Cardiac septum (tissue), 1 donor: Measurements from ENCODE around the gene TRAPPC2. TPM values are rescaled to one million over a fixed set of nuclear protein-coding genes. Genes with fewer than 3 reads are reported as not detected.
"Not testable (repeated sequence)": the region's sequence is repeated elsewhere in the genome, so short reads cannot be mapped to it uniquely, and the experiment has no call there.

Source experiments
- DNase-seq: peaks from one replicate; pipeline ENCODE4 v3.0.0-alpha.2; 2020; ENCODE audit warnings: low spot score
- intact Hi-C: fragments of 100-400 bp; cut with DNase I; formaldehyde crosslinking; loops from one replicate; pipeline ENCODE4 v1.14.0; 2022
- total RNA-seq: library from RNA; stranded (reverse); fragmentation: NEBNext Ultra II Directional; extraction: Animal tissue kit (Norgen Biotek cat#: 25700); gene quantifications from one replicate; pipeline ENCODE4 v1.2.1, GENCODE V29; 2021
- donor health status: DM: no; HTN: no; CAD: no.

Gene TRAPPC2
- total RNA-seq, 1 donor from 2014 or later, result 9.9 TPM

DNA sequence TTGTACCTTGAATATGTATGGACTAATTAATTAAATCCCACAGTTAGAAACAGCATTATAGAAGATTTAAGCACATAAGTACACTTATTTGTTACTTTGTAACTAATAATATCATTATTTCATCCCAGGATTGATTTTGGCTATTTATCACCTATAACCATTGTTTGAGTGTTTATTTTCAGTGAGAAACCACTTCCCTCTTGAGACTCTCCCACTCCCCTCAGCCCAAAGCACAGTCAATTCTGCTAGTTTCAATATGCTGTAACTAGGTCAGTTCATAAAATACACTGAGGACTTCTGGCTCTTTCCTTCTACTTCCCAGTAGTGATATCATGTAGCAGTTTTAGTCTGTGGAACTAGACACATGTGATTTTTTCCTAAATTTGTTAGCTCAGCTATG, 16.4 kb upstream of the TRAPPC2 start:
- intact Hi-C loops, result loop anchor here (2.0 kb wide), 1 partner anchor 282 kb away; no protein-coding TSS in a partner anchor
- no peak for DNase-seq

DNA sequence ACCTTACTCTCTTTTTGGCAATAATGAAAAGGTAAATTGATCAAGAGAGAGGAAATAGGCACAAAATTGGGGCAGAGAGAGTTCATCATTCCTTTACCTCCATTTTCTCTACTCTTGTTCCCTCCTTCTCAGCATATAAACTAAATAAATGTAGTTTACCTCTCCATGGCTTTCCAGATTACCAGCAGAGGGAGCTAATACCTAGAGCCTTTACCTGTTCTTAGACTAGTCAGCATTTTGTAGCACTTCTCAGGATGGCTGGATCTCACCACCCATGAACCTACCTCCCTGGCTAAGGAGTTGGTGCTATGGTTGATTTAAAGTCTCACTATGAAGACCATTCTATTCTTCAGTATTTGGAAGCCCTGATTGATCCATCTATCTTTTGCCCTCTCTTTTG, 15.8 kb upstream of the TRAPPC2 start:
- DNase-seq, result no peak
- intact Hi-C loops, result loop anchor here (2.0 kb wide), 1 partner anchor 283 kb away; no protein-coding TSS in a partner anchor

DNA sequence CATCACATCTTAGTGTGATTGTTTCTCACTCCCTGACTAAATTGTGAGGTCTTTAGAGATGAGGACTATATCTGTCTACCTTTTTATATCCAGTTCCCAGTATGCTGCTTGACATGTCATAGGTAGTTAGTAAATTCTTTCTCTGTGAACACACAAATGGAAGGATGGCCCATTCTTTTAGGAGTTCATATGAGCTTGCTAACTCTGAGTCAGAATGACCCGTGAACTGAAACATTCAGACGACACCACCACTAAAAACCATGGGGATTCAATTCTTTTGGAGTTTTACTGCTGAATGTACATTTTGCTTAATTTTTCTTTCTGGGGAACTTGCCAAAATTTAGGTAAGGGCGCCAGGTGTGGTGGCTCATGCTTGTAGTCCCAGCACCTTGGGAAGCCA, 14.1 kb upstream of the TRAPPC2 start:
- intact Hi-C loops, result loop anchor here (5.0 kb wide), 1 partner anchor 91 kb away; no protein-coding TSS in a partner anchor
- DNase-seq, result no peak

DNA sequence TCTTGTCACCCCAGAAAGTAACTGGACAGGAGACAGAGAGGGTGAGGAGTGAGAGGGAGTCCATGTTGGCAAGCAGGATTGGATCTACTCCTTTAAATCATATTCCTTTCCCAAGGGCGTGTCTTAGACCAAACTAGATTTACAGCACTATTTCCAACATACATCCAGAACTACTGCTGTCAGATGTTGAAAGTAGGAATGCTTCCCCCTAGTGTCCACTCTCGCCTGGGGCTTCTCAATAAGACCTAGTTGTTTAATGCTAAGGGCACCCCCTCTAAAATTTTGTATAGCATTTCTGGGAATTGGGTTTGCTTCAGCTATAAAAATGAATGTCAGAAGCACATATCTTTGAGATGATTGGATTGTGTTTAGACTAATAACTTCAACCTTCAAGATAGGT, 13.4 kb upstream of the TRAPPC2 start:
- intact Hi-C loops, result loop anchor here (5.0 kb wide), 1 partner anchor 91 kb away; no protein-coding TSS in a partner anchor
- no peak for DNase-seq

DNA sequence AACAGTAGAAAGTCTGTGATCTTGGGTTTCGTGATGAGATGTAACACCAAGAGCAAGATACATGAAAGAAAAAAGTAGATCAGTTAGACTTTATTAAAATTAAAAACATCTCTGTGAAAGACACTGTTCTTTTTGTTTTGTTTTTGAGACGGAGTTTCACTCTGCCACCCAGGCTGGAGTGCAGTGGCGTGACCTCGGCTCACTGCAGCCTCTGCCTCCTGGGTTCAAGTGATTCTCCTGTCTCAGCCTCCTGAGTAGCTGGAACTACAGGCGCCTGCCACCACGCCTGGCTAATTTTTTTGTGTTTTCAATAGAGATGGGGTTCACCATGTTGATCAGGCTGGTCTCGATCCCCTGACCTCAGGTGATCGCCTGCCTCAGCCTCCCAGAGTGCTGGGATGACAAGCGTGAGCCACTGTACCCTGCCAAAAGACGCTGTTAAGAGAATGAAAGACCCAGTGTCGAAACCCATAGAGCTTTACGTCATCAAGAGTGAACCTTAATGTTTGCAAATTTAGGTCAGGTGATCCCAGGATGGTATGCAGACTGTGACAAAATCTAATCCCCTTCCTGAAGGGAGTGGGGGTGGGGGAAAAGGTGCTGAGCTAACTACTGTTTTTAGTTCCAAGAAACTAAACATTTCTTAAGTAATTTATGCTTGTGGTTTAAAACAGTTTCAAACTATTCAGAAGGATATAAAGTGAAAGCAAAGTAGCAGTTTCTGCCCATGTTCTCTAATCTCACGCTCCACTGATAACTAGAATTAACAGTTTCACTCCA, 8.2 kb upstream of the TRAPPC2 start:
- DNase-seq, result no peak
- intact Hi-C loops, result no loop called here

DNA sequence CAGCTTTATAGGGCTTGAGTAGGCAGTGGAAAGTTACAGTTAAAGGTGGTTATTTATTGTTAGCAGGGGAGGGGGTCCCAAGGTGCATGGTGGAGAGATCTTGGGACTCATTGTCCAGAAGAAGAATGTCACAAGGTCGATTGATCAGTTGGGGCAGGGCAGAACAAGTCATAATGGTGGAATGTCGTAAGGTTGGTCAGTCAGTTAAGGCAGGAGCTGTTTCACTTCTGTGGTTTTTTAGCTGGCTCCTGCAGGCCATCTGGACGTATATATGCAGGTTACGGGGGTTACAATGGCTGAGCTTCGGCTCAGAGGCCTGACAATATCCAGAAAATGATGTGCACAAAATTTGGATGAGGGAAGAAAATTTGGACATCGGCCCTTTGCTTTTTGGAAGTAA, 7.3 kb upstream of the TRAPPC2 start:
- DNase-seq, result no peak
- intact Hi-C loops, result no loop called here

DNA sequence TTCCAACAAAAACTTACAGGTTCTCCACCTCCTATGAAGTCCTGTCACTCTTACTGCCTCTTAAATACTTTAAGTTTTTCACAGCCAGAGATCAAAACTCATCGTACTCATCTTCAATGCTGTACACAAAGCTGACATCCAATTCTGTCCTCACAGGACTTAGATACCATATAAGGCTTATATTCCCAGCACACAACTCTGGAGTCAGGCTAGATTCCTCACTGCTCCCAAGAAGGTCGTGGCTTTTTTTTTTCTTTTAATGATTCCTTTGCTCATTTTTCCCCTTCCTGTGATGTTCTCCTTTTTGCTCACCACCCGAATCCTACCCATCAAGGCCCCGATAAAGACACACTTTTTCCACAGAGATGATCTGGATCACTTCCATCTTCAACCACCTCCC, 914 bp downstream of the TRAPPC2 start:
- no peak for DNase-seq
- intact Hi-C loops, result loop anchor here (5.0 kb wide), 1 partner anchor 66 kb away; no protein-coding TSS in a partner anchor

DNA sequence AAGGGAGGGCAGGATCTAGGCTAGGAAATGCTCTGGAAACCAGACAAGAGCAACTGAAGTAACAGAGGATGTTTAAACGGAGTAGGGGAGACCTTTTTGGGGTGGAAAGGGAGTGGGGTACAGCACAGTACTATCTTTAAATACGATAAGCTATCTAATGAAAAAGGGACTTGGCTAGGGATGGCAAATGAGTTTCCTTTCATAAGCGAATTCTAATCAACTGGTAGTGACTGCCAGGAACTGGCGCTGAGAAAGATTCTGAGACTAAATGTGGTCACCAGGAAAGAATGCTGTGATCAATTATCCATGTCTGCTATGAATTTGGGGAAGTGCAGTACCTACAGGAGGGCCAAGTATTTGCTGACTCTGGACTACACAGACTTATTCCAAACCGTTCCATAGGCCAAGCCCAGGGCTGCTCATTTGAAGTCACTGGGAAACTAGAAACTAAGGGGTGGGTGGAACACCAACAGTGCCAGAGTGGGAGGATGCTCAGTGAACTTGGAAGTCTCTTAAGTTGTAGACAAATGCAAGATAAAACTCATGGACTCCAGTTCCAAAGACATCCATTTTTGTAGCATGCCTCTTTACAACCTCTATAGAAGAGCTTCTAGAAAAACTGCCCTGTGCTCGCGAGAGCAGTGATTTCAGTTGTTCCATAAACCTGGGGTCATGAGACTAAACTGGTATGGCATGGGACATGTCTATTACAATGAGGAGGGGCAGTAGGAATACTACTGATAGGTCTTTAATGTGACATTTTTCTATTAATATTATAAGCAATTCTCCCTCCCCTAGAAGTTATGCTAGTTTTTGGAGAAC, 2.0 kb downstream of the TRAPPC2 start:
- intact Hi-C loops, result loop anchor here (5.0 kb wide), 1 partner anchor 65 kb away; no protein-coding TSS in a partner anchor
- DNase-seq, result no peak

DNA sequence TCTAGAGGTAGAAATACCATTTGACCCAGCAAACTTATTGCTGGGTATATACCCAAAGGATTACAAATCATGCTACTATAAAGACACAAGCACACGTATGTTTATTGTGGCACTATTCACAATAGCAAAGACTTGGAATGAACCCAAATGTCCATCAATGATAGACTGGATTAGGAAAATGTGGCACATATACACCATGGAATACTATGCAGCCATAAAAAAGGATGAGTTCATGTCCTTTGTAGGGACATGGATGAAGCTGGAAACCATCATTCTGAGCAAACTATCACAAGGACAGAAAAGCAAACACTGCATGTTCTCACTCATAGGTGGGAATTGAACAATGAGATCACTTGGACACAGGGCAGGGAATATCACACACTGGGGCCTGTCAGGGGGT, 3.9 kb downstream of the TRAPPC2 start:
- intact Hi-C loops, result loop anchor here (5.0 kb wide), 1 partner anchor 63 kb away; no protein-coding TSS in a partner anchor

DNA sequence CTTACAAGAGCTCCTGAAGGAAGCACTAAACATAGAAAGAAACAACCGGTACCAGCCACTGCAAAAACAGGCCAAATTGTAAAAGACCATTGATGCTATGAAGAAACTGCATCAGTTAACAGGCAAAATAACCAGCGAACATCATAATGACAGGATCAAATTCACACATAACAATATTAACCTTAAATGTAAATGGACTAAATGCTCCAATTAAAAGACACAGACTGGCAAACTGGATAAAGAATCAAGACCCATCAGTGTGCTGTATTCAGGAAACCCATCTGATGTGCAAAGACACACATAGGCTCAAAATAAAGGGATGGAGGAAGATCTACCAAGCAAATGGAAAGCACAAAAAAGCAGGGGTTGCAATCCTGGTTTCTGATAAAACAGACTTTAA, 7.8 kb downstream of the TRAPPC2 start:
- intact Hi-C loops, DNase-seq: not testable (repeated sequence)

More for the DNA sequence above, 3.9 kb downstream of the TRAPPC2 start:
- DNase-seq, result not testable (repeated sequence)

DNA sequence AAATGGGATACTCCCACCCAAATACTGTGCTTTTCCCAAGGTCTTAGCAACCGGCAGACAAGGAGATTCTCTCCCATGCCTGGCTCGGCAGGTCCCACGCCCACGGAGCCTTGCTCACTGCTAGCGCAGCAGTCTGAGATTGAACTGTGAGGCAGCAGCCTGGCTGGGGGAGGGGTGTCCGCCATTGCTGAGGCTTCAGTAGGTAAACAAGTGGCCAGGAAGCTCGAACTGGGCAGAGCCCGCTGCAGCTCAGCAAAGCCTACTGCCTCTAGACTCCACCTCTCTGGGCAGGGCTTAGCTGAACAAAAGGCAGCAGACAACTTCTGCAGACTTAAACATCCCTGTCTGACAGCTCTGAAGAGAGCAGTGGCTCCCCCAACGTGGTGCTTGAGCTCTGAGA, 9.5 kb downstream of the TRAPPC2 start:
- DNase-seq, intact Hi-C loops: not testable (repeated sequence)

DNA sequence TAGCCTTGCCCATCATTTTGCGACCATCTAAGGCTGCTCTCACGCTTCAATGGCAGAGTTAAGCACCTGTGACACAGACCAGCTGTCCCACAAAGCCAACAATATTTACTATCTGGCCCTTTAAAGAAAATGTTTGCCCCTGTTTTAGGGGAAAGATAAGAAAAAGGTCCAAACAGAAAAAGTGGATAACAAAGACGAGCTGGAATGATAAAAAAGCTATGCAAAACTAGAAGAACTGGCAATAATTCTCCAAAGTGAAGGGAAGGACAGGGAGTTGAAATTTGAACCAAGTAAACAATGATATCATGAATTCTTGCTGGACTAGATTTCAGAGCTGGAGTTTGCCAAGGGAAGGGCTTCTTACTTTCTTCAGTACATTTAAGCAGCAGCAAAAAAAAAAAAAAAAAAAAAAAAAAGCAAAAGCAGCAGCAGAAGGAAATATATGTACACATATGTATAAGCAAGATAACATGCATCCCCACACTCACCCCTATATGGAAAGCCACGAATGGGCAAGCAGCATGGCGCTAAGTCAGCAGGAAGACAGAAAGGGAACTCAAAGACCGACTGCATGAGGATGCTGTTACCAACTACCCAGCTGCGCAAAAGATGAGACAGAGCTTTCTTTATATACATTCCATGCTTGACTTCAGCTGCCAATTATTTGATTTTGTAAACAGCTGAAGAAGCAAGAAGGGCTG, 12.5 kb downstream of the TRAPPC2 start:
- no peak for DNase-seq
- intact Hi-C loops, result no loop called here

DNA sequence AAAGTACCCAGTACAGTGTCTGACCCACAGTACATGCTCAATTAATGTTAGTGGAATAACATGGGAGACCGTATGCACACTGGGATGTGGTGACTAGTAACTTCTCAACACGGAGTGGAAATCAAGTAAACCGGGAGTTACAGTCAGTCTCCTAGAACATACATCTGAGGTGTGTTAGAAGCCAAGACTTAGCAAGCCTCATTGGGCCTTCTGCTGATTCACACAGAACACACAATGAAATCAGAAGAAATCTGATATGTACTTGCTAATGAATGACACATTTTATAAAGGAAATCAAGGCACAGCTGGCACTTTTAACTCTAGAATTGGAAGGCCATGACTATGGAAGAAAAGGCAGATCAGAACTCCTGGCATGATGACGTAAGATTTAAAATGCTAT, 13.0 kb downstream of the TRAPPC2 start:
- intact Hi-C loops, result no loop called here
- no peak for DNase-seq

DNA sequence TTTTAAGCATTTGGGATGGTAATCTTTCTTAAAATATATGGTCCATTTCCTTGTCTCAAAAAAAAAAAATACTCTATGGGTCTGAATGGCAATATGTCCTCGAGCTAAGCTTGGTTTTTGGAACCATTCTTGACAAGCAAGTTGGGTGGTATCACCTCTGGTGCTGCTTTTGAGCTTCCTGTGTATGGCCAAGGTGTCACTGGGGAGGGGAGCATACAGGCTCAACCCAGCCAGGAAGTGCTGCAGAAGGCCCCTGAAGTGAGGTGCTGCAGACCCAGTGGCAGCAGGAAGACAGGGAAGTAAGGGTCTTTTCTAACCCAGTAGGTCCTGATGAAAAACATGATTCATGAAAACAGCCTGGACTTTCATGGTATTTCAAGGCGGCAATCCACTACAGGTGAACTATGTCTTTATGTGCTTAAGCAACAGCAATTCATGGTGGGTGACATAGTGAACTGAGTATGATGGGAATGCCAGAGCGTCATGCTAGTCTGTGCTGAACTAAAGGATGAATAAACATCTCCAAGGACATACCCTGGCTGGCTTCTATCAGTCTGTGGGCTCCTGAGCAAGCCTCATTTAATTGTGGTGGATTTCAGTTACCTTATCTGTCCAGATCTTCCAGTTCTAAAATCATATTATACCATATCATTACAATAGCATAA, 15.1 kb downstream of the TRAPPC2 start:
- intact Hi-C loops, result no loop called here
- DNase-seq, result no peak

DNA sequence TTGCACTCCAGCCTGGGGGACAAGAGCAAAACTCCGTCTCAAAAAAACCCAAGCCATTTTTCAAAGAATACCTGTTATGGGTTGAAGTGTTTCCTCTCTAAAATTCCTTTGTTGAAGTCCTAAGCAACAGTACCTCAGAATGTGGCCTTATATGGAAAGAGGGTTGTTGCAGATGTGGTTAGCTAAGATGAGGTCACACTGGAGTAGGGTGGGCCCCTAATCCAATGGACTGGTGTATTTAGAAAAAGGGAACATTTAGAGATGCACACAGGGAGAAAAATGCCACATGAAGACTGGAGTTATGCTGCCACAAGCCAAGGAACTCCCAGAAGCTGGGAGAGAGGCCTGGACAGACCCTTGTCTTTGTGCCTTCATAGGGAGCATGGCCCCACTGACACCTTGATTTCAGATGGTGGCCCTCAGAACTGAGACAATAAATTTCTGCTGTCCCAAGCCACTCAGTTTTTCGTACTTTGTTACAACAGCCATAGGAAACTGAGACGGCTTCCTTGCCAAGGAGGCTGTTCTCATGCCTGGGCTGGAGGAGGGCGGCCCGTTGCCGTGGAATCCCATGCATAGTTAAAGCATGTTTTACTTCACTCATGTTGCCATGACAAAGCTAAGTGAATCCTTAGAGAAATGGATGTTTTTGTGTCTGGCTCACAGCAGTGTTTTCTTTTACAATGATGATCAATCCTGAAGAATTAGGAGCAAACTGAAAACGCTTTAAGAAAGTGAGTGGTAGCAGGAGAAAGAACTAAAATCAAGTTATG, 16.5 kb downstream of the TRAPPC2 start:
- intact Hi-C loops, result no loop called here
- DNase-seq, result no peak

DNA sequence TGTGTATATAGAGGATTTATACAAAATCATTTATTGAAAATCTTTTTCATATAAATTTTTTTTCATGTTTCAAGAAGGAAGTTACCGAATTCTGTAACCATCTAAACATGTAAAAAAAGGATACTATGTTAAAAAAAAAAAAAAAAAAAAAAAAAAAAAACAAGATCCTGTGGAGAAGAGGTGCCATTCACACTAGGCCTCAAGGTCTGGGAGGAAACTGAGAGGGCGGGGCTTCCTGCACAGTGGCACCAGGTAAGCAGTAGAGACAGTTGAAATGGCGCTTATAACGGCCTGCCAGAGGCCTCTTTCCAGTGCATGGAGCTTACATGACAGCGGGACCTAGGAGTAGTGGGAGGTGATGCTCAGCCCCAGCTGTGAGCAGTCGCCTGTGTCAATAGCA, 17.5 kb downstream of the TRAPPC2 start:
- intact Hi-C loops, result no loop called here
- DNase-seq, result no peak

DNA sequence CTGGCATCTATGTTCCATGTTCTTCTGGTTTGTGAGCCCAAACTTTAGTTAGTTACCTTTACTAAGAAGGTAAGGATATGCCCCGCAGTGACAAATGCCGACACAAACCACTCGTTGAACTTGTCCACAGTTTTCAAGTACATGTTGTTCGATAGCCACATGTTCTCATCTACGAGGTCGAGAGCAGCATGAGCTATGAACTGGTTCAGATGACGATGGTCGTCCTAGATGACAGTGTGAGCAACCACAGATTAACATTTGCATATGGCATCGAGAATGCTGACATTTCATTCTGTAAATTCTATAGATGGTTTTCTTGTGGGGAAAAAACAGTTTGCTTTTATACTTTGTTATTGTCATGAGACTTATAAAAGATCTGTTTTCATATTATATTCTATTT, 18.0 kb downstream of the TRAPPC2 start:
- no peak for DNase-seq
- intact Hi-C loops, result no loop called here

DNA sequence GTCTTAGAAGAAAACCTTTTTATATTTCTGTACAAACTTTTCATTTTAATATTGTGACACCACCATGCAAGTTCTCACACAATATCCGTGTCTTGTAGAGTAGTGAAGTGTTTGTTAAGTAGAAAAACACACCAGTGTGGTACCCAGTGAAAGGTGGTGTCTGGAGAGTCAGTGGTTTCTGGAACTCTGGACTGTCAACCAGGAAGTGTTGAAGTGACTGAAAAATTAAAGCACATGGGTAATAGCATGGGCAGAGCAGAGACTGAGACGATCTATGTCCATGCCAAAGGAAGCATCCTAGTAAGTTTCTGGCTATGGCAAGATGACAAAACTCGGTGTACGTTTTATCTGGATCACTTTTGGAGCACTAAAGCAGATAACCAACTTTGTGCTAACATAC, 23.3 kb downstream of the TRAPPC2 start:
- DNase-seq, result no peak
- intact Hi-C loops, result no loop called here

DNA sequence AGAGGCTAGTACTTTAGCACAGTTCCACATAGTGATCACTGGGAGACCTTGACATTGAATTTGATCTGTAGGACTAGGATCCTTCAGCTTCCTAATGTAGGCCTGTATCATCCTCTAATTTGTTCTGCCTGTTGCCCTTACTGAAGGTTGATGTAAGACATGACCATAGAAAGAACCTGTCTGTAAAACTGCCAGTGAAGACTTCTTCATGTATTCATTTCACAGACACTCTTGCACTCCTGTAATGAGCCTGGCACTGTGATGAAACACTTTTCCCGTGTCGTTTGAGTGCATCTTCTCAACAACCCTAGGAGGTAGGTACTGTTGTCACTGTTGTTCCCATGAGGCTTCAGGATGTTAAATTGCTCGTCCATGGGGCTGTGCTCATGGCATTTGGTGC, 30.8 kb downstream of the TRAPPC2 start:
- no peak for DNase-seq
- intact Hi-C loops, result no loop called here
